GM12892 (cell line): ENCODE results near the gene NUDCD3.

Experiments used
- POLR2A ChIP-seq: IDR thresholded peaks from 2 replicates; pipeline ENCODE4 v1.6.1; 2011; ENCODE audit warnings: low read depth, low read length, control low read depth
- POLR2AphosphoS5 ChIP-seq: IDR thresholded peaks from 2 replicates; pipeline ENCODE4 v1.6.1; 2011; ENCODE audit warnings: low read depth, low read length, control low read depth
- TAF1 ChIP-seq: IDR thresholded peaks from 2 replicates; pipeline ENCODE4 v1.6.1; 2011; ENCODE audit warnings: low read depth, mild to moderate bottlenecking, control low read depth, low read length, borderline replicate concordance

DNA sequence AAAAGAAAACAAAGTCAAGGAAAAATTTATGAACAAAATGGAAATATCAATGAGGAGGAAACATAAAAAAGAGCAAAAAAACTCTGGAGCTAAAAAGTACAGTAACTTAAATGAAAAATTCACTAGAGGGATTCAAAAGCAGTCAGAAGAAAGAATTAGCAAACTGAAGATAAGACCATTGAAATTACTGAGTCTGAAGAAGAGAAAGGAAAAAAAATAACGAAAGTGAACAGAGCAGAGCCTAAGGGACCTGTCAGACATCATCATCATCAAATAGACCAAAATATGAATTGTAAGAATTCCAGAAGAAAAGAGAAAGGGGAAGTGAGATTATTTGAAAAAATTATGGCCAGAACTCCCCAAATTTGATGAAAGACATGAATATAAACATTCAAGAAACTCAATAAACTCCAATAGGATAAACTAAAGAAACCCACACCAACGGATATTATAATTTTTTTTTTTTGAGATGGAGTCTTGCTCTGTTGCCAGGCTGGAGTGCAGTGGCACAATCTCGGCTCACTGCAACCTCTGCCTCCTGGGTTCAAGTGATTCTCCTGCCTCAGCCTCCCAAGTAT lies 34.4 kb upstream of the NUDCD3 start:
- TF ChIP-seq POLR2A (no peak), POLR2AphosphoS5 (no peak), TAF1 (no peak)
